ENCODE results near the gene HSPG2. TPM values are rescaled to one million over a fixed set of nuclear protein-coding genes. Genes with fewer than 3 reads are reported as not detected.

The HSPG2 gene
- total RNA-seq, 4 donors from 2014 or later = 75.7 to 239 (median 96.8) TPM

DNA sequence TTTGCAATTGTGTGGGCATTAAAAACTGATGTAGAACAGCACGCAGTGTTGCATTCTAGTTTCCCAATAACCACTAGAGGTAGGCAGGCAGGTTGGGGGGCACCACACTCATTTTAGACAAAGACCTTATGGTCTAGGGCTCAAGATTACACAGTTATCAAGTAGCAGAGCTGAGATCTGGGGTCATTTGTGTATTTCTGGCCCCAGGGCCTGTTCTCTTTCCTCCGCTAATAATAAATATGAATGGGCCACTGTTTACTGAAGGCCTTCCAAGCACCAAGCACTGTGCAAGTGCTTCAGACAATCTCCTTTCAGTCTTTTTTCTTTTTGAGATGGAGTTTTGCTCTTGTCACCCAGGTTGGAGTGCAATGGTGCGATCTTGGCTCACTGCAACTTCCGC lies 101.1 kb downstream of the HSPG2 start:
- Histone ChIP-seq H3K27me3 (no peaks in the 10 kb centered on the region), H3K9me3 (no peaks in the 10 kb centered on the region), H3K36me3 (peaks cover 77 to 84% of the 10 kb centered on the region in 2 donors), H3K4me3 (replicated peaks in 1 of 3) (no peak overlapping the region), H3K4me1 (no peaks in the 10 kb centered on the region), H3K27ac (no peak overlapping the region)
- no peak for TF ChIP-seq POLR2A (IDR thresholded peaks at IDR 0.05)
- TF ChIP-seq, protein P1, sequence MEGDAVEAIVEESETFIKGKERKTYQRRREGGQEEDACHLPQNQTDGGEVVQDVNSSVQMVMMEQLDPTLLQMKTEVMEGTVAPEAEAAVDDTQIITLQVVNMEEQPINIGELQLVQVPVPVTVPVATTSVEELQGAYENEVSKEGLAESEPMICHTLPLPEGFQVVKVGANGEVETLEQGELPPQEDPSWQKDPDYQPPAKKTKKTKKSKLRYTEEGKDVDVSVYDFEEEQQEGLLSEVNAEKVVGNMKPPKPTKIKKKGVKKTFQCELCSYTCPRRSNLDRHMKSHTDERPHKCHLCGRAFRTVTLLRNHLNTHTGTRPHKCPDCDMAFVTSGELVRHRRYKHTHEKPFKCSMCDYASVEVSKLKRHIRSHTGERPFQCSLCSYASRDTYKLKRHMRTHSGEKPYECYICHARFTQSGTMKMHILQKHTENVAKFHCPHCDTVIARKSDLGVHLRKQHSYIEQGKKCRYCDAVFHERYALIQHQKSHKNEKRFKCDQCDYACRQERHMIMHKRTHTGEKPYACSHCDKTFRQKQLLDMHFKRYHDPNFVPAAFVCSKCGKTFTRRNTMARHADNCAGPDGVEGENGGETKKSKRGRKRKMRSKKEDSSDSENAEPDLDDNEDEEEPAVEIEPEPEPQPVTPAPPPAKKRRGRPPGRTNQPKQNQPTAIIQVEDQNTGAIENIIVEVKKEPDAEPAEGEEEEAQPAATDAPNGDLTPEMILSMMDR (IDR thresholded peaks at IDR 0.05) = no peak
- 97 to 98% methylated on average over 4 of the region's 4 CpGs for WGBS, 2 donors
- intact Hi-C loops (cut with DNase I) = no loop called here
- no peak for DNase-seq

DNA sequence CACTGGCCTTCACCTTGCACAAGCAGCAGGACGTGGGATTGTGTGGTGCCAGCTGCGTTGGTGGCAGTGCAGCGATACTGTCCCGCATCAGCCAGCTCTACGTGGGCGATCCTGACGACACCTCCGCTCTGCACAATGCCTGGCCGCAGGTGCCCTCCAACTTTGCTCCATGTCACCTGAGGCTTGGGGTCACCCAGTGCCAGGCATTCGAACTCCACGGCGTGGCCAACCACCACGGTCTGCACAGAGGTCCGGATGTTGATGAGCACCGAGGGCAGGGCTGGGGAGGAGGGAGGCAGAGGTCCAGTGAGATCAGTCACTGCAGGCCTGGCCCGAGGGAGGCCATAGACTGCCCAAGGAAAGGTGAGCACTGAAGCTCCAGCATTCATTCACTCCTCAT lies 102.4 kb downstream of the HSPG2 start:
- intact Hi-C loops (cut with DNase I) = no loop called here
- H3K9me3 ChIP-seq = no peaks in the 10 kb centered on the region
- H3K36me3 ChIP-seq = peaks cover 81 to 88% of the 10 kb centered on the region in 2 donors
- no peak for TF ChIP-seq POLR2A (IDR thresholded peaks at IDR 0.05)
- TF ChIP-seq, protein P1 (IDR thresholded peaks at IDR 0.05) = no peak
- H3K4me3 ChIP-seq (replicated peaks in 1 of 3) = no peak overlapping the region
- no peaks in the 10 kb centered on the region for H3K4me1 ChIP-seq
- H3K27me3 ChIP-seq = no peaks in the 10 kb centered on the region
- no peak overlapping the region for H3K27ac ChIP-seq
- DNase-seq = no peak
- WGBS, 2 donors = 98% methylated on average over 16 of the region's 16 CpGs

DNA sequence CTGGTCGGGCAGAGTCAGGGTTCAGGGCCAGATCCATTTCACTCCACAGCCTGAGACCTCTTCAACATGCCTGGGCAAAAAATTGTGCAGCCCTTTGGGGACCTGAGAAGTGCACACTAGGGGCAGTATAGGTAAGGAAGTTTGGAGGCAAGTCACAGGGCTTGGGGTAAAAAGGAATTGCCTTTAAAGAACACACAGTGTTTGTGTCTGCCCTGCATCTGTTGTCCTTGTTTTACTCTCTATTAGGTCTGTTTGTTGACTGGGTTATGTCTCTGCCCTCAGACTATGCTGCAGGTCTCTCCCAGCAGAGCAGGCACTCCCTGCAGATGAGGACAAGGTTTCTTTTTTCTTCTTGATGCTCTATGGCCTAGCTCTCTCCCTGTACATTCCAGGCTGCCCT lies 103.0 kb downstream of the HSPG2 start:
- TF ChIP-seq POLR2A (IDR thresholded peaks at IDR 0.05) = no peak
- TF ChIP-seq, protein P1 (IDR thresholded peaks at IDR 0.05) = no peak
- DNase-seq = no peak
- H3K9me3 ChIP-seq = no peaks in the 10 kb centered on the region
- no peaks in the 10 kb centered on the region for H3K27me3 ChIP-seq
- H3K27ac ChIP-seq = no peak overlapping the region
- peaks cover 81 to 88% of the 10 kb centered on the region in 2 donors for H3K36me3 ChIP-seq
- H3K4me3 ChIP-seq (replicated peaks in 1 of 3) = no peak overlapping the region
- intact Hi-C loops (cut with DNase I) = no loop called here
- H3K4me1 ChIP-seq = no peaks in the 10 kb centered on the region
- WGBS, 2 donors = 100% methylated on average over 1 of the region's 1 CpG

DNA sequence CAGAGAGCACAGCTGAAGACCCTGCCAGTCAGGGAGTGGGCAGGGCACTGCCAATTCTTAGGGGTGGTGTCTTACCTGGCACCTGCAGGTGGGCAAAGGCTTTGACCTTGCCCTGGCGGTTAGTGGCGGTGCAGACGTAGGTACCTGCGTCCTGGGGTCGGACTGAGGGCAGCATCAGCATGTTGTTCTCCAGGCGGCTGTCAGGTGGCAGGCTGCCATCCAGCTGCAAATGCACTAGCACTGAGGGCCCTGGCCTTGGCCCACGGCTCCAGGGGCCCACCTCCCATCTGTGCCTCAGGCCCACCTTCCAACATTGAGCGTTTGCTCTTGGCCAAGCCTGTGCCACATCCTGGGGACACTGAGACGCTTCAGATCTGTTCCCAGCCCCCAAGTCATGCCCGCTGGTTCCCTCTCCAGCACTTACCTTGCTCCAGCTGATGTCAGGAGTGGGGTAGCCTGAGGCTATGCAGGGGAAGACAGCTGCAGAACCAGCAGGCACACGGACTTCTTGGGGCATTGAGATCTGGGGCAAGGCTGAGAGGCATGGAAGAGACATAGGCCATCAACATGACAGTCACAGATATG lies 103.6 kb downstream of the HSPG2 start:
- H3K36me3 ChIP-seq = peaks cover 82 to 88% of the 10 kb centered on the region in 2 donors
- H3K4me1 ChIP-seq = no peaks in the 10 kb centered on the region
- no peak for TF ChIP-seq POLR2A (IDR thresholded peaks at IDR 0.05)
- TF ChIP-seq, protein P1 (IDR thresholded peaks at IDR 0.05) = no peak
- intact Hi-C loops (cut with DNase I) = no loop called here
- H3K27me3 ChIP-seq = no peaks in the 10 kb centered on the region
- DNase-seq = no peak
- H3K9me3 ChIP-seq = no peaks in the 10 kb centered on the region
- WGBS, 2 donors = 94 to 97% methylated on average over 3 to 11 of the region's 11 CpGs
- no peak overlapping the region for H3K27ac ChIP-seq
- no peak overlapping the region for H3K4me3 ChIP-seq (replicated peaks in 1 of 3)

DNA sequence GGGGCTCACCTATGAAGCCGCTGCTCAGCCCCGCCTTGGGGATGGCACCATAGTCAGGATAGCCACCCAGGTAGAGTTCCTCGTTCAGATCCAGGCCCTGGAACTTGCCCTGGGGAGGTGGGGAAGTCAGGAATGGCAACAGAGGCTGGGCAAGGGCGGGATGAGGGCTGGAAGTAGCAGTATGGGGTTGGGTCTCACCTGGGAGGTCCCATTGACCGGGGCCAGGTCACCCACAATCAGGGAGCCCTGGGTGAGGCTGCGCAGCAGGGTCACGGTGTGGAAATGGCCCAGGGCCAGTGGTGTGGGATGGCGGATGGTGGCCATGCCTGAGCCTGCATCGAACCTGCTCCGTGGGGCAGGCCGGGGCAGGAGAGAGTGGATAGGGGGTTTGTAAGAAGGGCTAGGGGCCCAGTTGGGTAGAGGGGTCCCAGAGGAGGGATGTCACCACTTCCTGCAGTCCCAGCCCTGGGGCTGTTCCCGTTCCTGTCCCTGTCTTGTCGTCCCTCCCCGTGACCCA lies 105.6 kb downstream of the HSPG2 start:
- H3K4me1 ChIP-seq = no peaks in the 10 kb centered on the region
- no peaks in the 10 kb centered on the region for H3K9me3 ChIP-seq
- no peak for DNase-seq
- no peak for TF ChIP-seq POLR2A (IDR thresholded peaks at IDR 0.05)
- TF ChIP-seq, protein P1 (IDR thresholded peaks at IDR 0.05) = no peak
- H3K27me3 ChIP-seq = no peaks in the 10 kb centered on the region
- intact Hi-C loops (cut with DNase I) = no loop called here
- no peak overlapping the region for H3K4me3 ChIP-seq (replicated peaks in 1 of 3)
- no peak overlapping the region for H3K27ac ChIP-seq
- 89 to 94% methylated on average over 14 of the region's 14 CpGs for WGBS, 2 donors
- H3K36me3 ChIP-seq = peaks cover 82 to 91% of the 10 kb centered on the region in 2 donors

All from thyroid gland (tissue), 4 donors.